Lower leg skin (tissue), 4 donors: ENCODE results near the gene RUNX3. TPM values are rescaled to one million over a fixed set of nuclear protein-coding genes. Genes with fewer than 3 reads are reported as not detected.

Source experiments
- DNase-seq, 2 donors: peaks; one replicate each; pipeline ENCODE4 v3.0.0-alpha.2; 2019; ENCODE audit warnings: low spot score in 2 of 2
- H3K4me3 ChIP-seq: fragments of 200-600 bp; sonication (generic); 2 replicates; pipeline ENCODE4 v1.5.1; 2017; ENCODE audit warnings: mild to moderate bottlenecking, low read depth; ENCODE audit not compliant: poor library complexity, severe bottlenecking
- POLR2A ChIP-seq, 2 donors: fragments of 450-650 bp; IDR thresholded peaks; one replicate each; pipeline ENCODE4 v1.6.1; 2016 to 2017; ENCODE audit warnings: antibody characterized with exemption in 2 of 2, mild to moderate bottlenecking in 1 of 2, moderate library complexity in 1 of 2
- WGBS, 2 donors: methylation state at CpG; one replicate each; pipeline ENCODE4 v1.1.5; 2018; 5-methylcytosine and 5-hydroxymethylcytosine counted together
- intact Hi-C: fragments of 100-400 bp; cut with DNase I; formaldehyde crosslinking; loops from one replicate; pipeline ENCODE4 v1.15.0; 2023; ENCODE audit warnings: low total_unique reads
- total RNA-seq, 4 donors: library from RNA; depleted of rRNA; stranded (reverse); fragments of >200 nt; gene quantifications; one replicate each; pipeline ENCODE4 v1.1.0, GENCODE V29; 2016
- TF ChIP-seq, protein P1 (sequence below), 3 donors: fragments of 450-650 bp; IDR thresholded peaks; one replicate each; pipeline ENCODE4 v1.5.1; 2016; ENCODE audit warnings: antibody characterized with exemption in 3 of 3, mild to moderate bottlenecking in 3 of 3, moderate library complexity in 2 of 3

RUNX3 gene
- total RNA-seq, 4 donors from 2014 or later: 6.1 to 24.4 (median 19.8) TPM

DNA sequence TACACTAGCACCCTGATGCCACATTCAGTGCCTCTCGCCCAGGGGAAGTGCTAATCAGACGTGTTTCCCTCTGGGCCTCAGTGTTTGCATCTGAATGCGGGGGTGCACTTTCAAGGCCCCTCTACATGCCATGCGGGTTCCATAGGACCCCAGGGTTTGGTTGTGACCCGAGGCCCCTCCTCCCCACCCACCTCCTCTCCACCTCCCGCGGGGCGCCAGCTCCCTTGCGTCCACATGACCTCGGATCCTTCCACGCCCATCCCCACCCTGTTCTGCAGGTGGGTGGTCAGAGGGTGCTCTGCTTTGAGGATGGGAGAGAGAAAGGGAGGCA is 5.1 kb upstream of the RUNX3 start:
- 43 to 51% methylated on average over 10 to 11 of the region's 11 CpGs for WGBS, 2 donors
- no peak overlapping the region for H3K4me3 ChIP-seq
- no peak for DNase-seq
- TF ChIP-seq POLR2A (IDR thresholded peaks at IDR 0.05): no peak
- TF ChIP-seq, protein P1, sequence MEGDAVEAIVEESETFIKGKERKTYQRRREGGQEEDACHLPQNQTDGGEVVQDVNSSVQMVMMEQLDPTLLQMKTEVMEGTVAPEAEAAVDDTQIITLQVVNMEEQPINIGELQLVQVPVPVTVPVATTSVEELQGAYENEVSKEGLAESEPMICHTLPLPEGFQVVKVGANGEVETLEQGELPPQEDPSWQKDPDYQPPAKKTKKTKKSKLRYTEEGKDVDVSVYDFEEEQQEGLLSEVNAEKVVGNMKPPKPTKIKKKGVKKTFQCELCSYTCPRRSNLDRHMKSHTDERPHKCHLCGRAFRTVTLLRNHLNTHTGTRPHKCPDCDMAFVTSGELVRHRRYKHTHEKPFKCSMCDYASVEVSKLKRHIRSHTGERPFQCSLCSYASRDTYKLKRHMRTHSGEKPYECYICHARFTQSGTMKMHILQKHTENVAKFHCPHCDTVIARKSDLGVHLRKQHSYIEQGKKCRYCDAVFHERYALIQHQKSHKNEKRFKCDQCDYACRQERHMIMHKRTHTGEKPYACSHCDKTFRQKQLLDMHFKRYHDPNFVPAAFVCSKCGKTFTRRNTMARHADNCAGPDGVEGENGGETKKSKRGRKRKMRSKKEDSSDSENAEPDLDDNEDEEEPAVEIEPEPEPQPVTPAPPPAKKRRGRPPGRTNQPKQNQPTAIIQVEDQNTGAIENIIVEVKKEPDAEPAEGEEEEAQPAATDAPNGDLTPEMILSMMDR (IDR thresholded peaks at IDR 0.05): no peak
- intact Hi-C loops: loop anchor here (10.0 kb wide), 1 partner anchor 160 kb away; no protein-coding TSS in a partner anchor

DNA sequence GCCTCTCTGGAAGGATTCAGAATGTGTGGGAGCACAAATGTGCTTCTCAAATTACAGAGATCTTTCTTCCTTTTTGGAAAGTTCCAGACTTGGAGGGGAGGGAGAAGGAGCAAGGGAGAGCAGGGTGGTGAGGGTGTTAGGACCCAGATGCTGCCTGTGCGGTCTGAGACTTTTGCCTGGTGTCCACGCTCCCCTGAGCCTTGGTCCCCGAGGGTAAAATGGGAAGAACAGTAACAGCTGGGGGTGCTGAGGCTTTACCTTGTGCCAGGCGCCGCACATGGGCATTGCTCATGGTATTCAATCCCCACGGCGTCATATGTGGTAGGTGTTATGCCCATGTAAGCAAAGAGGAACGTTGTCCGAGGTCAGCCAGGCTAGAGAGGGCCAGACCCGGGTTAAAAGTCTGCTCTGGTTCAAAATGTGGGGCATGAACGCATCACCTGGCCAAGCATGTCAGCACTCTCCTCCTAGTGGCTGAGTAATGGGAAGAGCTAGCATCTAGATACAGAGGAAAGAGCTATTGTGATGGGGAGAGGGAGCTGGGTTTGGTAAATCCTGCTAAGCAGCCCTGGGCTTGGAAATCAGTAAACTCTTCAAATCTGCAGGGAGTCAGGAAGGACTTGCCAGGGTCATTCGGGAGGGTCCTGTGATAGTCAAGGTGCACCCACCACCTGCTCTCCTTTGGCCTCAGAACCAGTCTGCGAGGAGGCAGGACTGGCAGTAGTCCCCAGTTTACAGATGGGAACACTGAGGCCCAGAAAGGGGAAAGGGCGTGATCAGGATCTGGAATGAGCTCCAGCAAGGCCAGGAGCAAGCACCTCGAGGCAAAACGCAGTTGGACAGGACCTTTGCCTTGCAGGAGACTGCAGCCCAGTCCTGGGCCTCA is 4.5 kb upstream of the RUNX3 start:
- TF ChIP-seq POLR2A (IDR thresholded peaks at IDR 0.05): no peak
- TF ChIP-seq, protein P1 (IDR thresholded peaks at IDR 0.05): no peak
- H3K4me3 ChIP-seq: no peak overlapping the region
- DNase-seq: no peak
- WGBS, 2 donors: 58 to 60% methylated on average over 14 to 16 of the region's 16 CpGs
- intact Hi-C loops: loop anchor here (10.0 kb wide), 1 partner anchor 160 kb away; no protein-coding TSS in a partner anchor

DNA sequence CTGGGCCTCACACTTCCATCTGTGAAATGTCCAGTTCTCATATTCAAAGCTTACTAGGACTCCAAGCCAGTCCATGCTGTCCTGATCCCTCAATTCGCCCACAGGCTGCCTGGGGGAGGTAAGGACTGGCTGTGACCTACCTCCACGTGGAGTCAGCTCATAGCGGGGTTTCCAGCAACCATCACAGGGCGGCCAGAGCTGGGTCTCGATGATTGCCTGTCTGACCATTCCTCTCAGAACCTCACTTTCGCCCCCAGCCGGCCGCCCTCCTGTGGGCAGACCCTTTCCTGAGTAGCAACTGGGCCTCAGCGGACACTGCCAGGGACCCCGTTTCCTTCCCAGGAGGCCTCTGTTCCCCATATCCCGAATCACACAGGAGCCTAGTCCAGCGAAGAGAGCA is 3.4 kb upstream of the RUNX3 start:
- TF ChIP-seq, protein P1 (IDR thresholded peaks at IDR 0.05): no peak
- no peak for TF ChIP-seq POLR2A (IDR thresholded peaks at IDR 0.05)
- no peak overlapping the region for H3K4me3 ChIP-seq
- WGBS, 2 donors: 69 to 72% methylated on average over 12 of the region's 12 CpGs
- no peak for DNase-seq
- intact Hi-C loops: loop anchor here (10.0 kb wide), 1 partner anchor 161 kb away; no protein-coding TSS in a partner anchor

DNA sequence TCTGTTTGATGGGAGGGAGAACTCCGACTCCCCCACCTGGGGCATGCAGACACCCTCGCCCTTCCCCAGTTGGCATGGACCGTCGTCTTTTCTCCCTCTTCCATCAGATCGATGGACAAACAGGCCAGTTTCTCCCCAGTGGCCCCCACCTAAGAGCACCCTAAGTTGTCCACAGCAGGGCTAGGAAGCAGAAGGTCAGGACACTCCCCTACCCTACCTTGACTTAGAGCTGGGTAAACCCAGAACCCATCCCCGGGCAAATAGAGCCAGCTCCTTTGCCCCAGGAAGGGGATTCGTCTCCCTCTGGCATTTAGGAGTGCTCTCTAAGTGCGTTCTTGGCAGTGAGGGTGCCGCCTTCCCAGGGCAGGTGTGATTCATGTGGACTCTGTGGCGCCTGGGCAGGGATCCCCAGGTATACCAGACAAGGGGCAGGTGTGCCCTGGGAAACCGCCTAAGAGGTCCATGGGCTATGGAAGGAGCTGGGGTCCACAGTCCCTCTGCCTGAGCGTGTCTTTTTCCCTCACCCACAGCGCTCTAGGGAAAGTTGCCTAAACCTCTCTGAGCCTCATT is 2.7 kb upstream of the RUNX3 start:
- intact Hi-C loops: loop anchor here (10.0 kb wide), 1 partner anchor 162 kb away; no protein-coding TSS in a partner anchor
- 60 to 72% methylated on average over 9 to 13 of the region's 13 CpGs for WGBS, 2 donors
- TF ChIP-seq, protein P1 (IDR thresholded peaks at IDR 0.05): no peak
- no peak for TF ChIP-seq POLR2A (IDR thresholded peaks at IDR 0.05)
- no peak overlapping the region for H3K4me3 ChIP-seq
- DNase-seq: no peak

DNA sequence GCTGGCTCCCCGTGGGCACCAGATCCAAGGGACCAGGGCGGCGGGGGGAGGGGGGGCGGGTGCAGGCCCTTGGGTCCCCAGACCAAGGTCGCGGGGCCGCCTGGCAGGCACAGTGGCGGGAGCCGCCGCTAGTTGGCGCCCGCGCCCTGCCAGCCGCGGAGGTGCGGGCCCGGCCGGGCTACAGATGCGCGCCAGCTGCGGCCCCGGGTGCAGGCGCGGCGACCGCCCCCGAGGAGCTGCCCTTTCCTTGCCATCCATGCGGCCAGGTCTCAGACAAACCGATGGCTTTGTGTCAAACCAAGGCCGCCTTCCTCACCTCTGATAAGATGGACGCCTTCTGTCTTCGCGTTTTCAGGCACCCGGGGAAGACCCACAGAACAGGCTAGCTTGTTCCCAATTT is 2.2 kb upstream of the RUNX3 start:
- TF ChIP-seq, protein P1 (IDR thresholded peaks at IDR 0.05): no peak
- TF ChIP-seq POLR2A (IDR thresholded peaks at IDR 0.05): no peak
- DNase-seq: no peak
- no peak overlapping the region for H3K4me3 ChIP-seq
- 7 to 12% methylated on average over 18 to 20 of the region's 34 CpGs for WGBS, 2 donors
- intact Hi-C loops: loop anchor here (10.0 kb wide), 1 partner anchor 163 kb away; no protein-coding TSS in a partner anchor
